Measurements from ENCODE around the gene ERC1.

ERC1 gene

GRCh38 chr12:1425396-1425729 lies 434.3 kb downstream of the ERC1 start:
- peak; percentile 60 for FAIRE-seq
- TF ChIP-seq PAX5 (IDR thresholded peaks at IDR 0.05; ENCODE audit: insufficient read depth, low read length, severe bottlenecking) (no peak), POU2F2 (IDR thresholded peaks at IDR 0.05; ENCODE audit: low read depth, low read length) (no peak), POLR2AphosphoS5 (IDR thresholded peaks at IDR 0.05; ENCODE audit: low read depth, low read length) (no peak), POLR2A (IDR thresholded peaks at IDR 0.05; ENCODE audit: low read depth, low read length) (no peak), SPI1 (IDR thresholded peaks at IDR 0.05; ENCODE audit: low read depth, low read length) (no peak), TAF1 (IDR thresholded peaks at IDR 0.05; ENCODE audit: low read depth, low read length) (no peak)

GRCh38 chr12:1428671-1429070 lies 437.6 kb downstream of the ERC1 start:
- no peak for TF ChIP-seq PAX5 (IDR thresholded peaks at IDR 0.05; ENCODE audit: insufficient read depth, low read length, severe bottlenecking)
- no peak for FAIRE-seq
- no peak for DNase-seq (ENCODE audit: insufficient read length, low spot score)

More at GRCh38 chr12:1425396-1425729, 434.3 kb downstream of the ERC1 start:
- no peak for DNase-seq (ENCODE audit: insufficient read length, low spot score)

GRCh38 chr12:1429980-1430379 lies 439.0 kb downstream of the ERC1 start:
- no peak for FAIRE-seq
- TF ChIP-seq SPI1 (IDR thresholded peaks at IDR 0.05; ENCODE audit: low read depth, low read length), result no peak
- TF ChIP-seq POLR2AphosphoS5 (IDR thresholded peaks at IDR 0.05; ENCODE audit: low read depth, low read length), result no peak
- no peak for TF ChIP-seq TAF1 (IDR thresholded peaks at IDR 0.05; ENCODE audit: low read depth, low read length)
- TF ChIP-seq POLR2A (IDR thresholded peaks at IDR 0.05; ENCODE audit: low read depth, low read length), result no peak
- DNase-seq (ENCODE audit: insufficient read length, low spot score), result no peak

- TF ChIP-seq POLR2A (IDR thresholded peaks at IDR 0.05; ENCODE audit: low read depth, low read length), result no peak
- no peak for TF ChIP-seq SPI1 (IDR thresholded peaks at IDR 0.05; ENCODE audit: low read depth, low read length)
- TF ChIP-seq POU2F2 (IDR thresholded peaks at IDR 0.05; ENCODE audit: low read depth, low read length), result no peak
- TF ChIP-seq TAF1 (IDR thresholded peaks at IDR 0.05; ENCODE audit: low read depth, low read length), result no peak
- no peak for FAIRE-seq
- no peak for DNase-seq (ENCODE audit: insufficient read length, low spot score)
Measured at GRCh38 chr12:1434296-1434955, 443.4 kb downstream of the ERC1 start.

- DNase-seq (ENCODE audit: insufficient read length, low spot score) (no peak), FAIRE-seq (no peak)
- TF ChIP-seq TAF1 (IDR thresholded peaks at IDR 0.05; ENCODE audit: low read depth, low read length), result no peak
- no peak for TF ChIP-seq POLR2A (IDR thresholded peaks at IDR 0.05; ENCODE audit: low read depth, low read length)
Measured at GRCh38 chr12:1435044-1435443, 444.0 kb downstream of the ERC1 start.

GRCh38 chr12:1435456-1435855 lies 444.4 kb downstream of the ERC1 start:
- FAIRE-seq, result no peak

GRCh38 chr12:1436015-1436414 lies 445.0 kb downstream of the ERC1 start:
- no peak for DNase-seq (ENCODE audit: insufficient read length, low spot score)
- TF ChIP-seq PAX5 (IDR thresholded peaks at IDR 0.05; ENCODE audit: insufficient read depth, low read length, severe bottlenecking) (no peak), TAF1 (IDR thresholded peaks at IDR 0.05; ENCODE audit: low read depth, low read length) (no peak), POU2F2 (IDR thresholded peaks at IDR 0.05; ENCODE audit: low read depth, low read length) (no peak), POLR2A (IDR thresholded peaks at IDR 0.05; ENCODE audit: low read depth, low read length) (no peak), SPI1 (IDR thresholded peaks at IDR 0.05; ENCODE audit: low read depth, low read length) (no peak), POLR2AphosphoS5 (IDR thresholded peaks at IDR 0.05; ENCODE audit: low read depth, low read length) (no peak)
- no peak for FAIRE-seq

More at GRCh38 chr12:1435456-1435855, 444.4 kb downstream of the ERC1 start:
- TF ChIP-seq SPI1 (IDR thresholded peaks at IDR 0.05; ENCODE audit: low read depth, low read length) (no peak), POLR2AphosphoS5 (IDR thresholded peaks at IDR 0.05; ENCODE audit: low read depth, low read length) (no peak), POU2F2 (IDR thresholded peaks at IDR 0.05; ENCODE audit: low read depth, low read length) (no peak), PAX5 (IDR thresholded peaks at IDR 0.05; ENCODE audit: insufficient read depth, low read length, severe bottlenecking) (no peak), TAF1 (IDR thresholded peaks at IDR 0.05; ENCODE audit: low read depth, low read length) (no peak), POLR2A (IDR thresholded peaks at IDR 0.05; ENCODE audit: low read depth, low read length) (no peak)
- DNase-seq (ENCODE audit: insufficient read length, low spot score), result no peak

- FAIRE-seq (no peak), DNase-seq (ENCODE audit: insufficient read length, low spot score) (no peak)
- TF ChIP-seq POU2F2 (IDR thresholded peaks at IDR 0.05; ENCODE audit: low read depth, low read length) (no peak), SPI1 (IDR thresholded peaks at IDR 0.05; ENCODE audit: low read depth, low read length) (no peak), PAX5 (IDR thresholded peaks at IDR 0.05; ENCODE audit: insufficient read depth, low read length, severe bottlenecking) (no peak), POLR2A (IDR thresholded peaks at IDR 0.05; ENCODE audit: low read depth, low read length) (no peak), TAF1 (IDR thresholded peaks at IDR 0.05; ENCODE audit: low read depth, low read length) (no peak), POLR2AphosphoS5 (IDR thresholded peaks at IDR 0.05; ENCODE audit: low read depth, low read length) (no peak)
Measured at GRCh38 chr12:1436981-1437380, 446.0 kb downstream of the ERC1 start.

- DNase-seq (ENCODE audit: insufficient read length, low spot score) (no peak), FAIRE-seq (no peak)
- TF ChIP-seq POLR2AphosphoS5 (IDR thresholded peaks at IDR 0.05; ENCODE audit: low read depth, low read length) (no peak), SPI1 (IDR thresholded peaks at IDR 0.05; ENCODE audit: low read depth, low read length) (no peak)
Measured at GRCh38 chr12:1439201-1439600, 448.2 kb downstream of the ERC1 start.

GRCh38 chr12:1439687-1440086 lies 448.7 kb downstream of the ERC1 start:
- DNase-seq (ENCODE audit: insufficient read length, low spot score), result no peak

More at GRCh38 chr12:1439687-1440086, 448.7 kb downstream of the ERC1 start:
- FAIRE-seq, result no peak
- no peak for TF ChIP-seq PAX5 (IDR thresholded peaks at IDR 0.05; ENCODE audit: insufficient read depth, low read length, severe bottlenecking)
- TF ChIP-seq POLR2AphosphoS5 (IDR thresholded peaks at IDR 0.05; ENCODE audit: low read depth, low read length), result no peak
- TF ChIP-seq POU2F2 (IDR thresholded peaks at IDR 0.05; ENCODE audit: low read depth, low read length), result no peak
- TF ChIP-seq SPI1 (IDR thresholded peaks at IDR 0.05; ENCODE audit: low read depth, low read length), result no peak
- no peak for TF ChIP-seq TAF1 (IDR thresholded peaks at IDR 0.05; ENCODE audit: low read depth, low read length)
- no peak for TF ChIP-seq POLR2A (IDR thresholded peaks at IDR 0.05; ENCODE audit: low read depth, low read length)
